BLaER1 treated with 17β-estradiol and CSF1 and Interleukin-3, amounts not matched to agents 10 nM and 100 nM (cell line): ENCODE measurements around the gene PERCC1.

Experiments used
- H3K27ac ChIP-seq, 11 experiments: shearing (Covaris generic); formaldehyde crosslinking; 2 replicates each; pipeline ENCODE4 v1.8.1; 2022
- H3K27me3 ChIP-seq, 11 experiments: shearing (Covaris generic); formaldehyde crosslinking; 2 replicates each; pipeline ENCODE4 v1.8.1; 2022
- H3K36me3 ChIP-seq, 11 experiments: shearing (Covaris generic); formaldehyde crosslinking; 2 replicates each; pipeline ENCODE4 v1.8.1; 2022
- H3K4me1 ChIP-seq, 10 experiments: shearing (Covaris generic); formaldehyde crosslinking; 2 replicates each; pipeline ENCODE4 v1.8.1; 2022
- H3K4me2 ChIP-seq, 11 experiments: shearing (Covaris generic); formaldehyde crosslinking; 2 replicates each; pipeline ENCODE4 v1.8.1; 2022
- H3K4me3 ChIP-seq, 10 experiments: shearing (Covaris generic); formaldehyde crosslinking; 2 replicates each; pipeline ENCODE4 v1.8.1; 2022
- H3K9ac ChIP-seq, 11 experiments: shearing (Covaris generic); formaldehyde crosslinking; 2 replicates each; pipeline ENCODE4 v1.8.1; 2022
- H3K9me3 ChIP-seq, 11 experiments: shearing (Covaris generic); formaldehyde crosslinking; replicated peaks in 1 of 11; 2 replicates each; pipeline ENCODE4 v1.8.1; 2022
- H4K20me1 ChIP-seq, 11 experiments: shearing (Covaris generic); formaldehyde crosslinking; 2 replicates each; pipeline ENCODE4 v1.8.1; 2022
- Cebpa-rat ChIP-seq, 11 experiments: shearing (Covaris generic); IDR thresholded peaks; 2 replicates each; pipeline ENCODE4 v1.8.1; 2022

PERCC1 gene

GRCh38 chr16:1441391-1441829 is 10.5 kb downstream of the PERCC1 start:
- Histone ChIP-seq H3K27ac (peak overlapping the region in 5 of 11 experiments; percentile 7 to 93 (median 47); a peak in 7 of 22 replicates), H3K9ac (peak overlapping the region in 5 of 11 experiments; percentile 19 to 47 (median 39); a peak in 6 of 22 replicates), H3K4me2 (peak overlapping the region in 5 of 11 experiments; percentile 23 to 41 (median 28); a peak in 6 of 22 replicates), H4K20me1 (peaks cover 0 to 12% (median 0%) of the 10 kb centered on the region in 11 experiments; a peak in 4 of 22 replicates), H3K4me3 (no peak overlapping the region), H3K9me3 (no peaks in the 10 kb centered on the region), H3K36me3 (peaks cover 2 to 12% (median 4%) of the 10 kb centered on the region in 11 experiments; a peak in 18 of 22 replicates), H3K4me1 (peaks cover 23 to 86% (median 73%) of the 10 kb centered on the region in 10 experiments), H3K27me3 (no peaks in the 10 kb centered on the region)
- no peak for TF ChIP-seq Cebpa-rat (IDR thresholded peaks at IDR 0.05)

GRCh38 chr16:1442697-1443096 is 11.8 kb downstream of the PERCC1 start:
- H3K36me3 ChIP-seq: peaks cover 12 to 23% (median 16%) of the 10 kb centered on the region in 11 experiments
- no peak overlapping the region for H3K4me3 ChIP-seq
- peaks cover 0 to 24% (median 0%) of the 10 kb centered on the region in 11 experiments; a peak in 6 of 22 replicates for H4K20me1 ChIP-seq
- H3K9me3 ChIP-seq: no peaks in the 10 kb centered on the region
- no peak for TF ChIP-seq Cebpa-rat (IDR thresholded peaks at IDR 0.05)
- peak overlapping the region in 3 of 11 experiments; percentile 95 to 100 (median 98); a peak in 2 of 22 replicates for H3K4me2 ChIP-seq
- peak overlapping the region in 4 of 11 experiments; percentile 32 to 98 (median 94); a peak in 8 of 22 replicates for H3K27ac ChIP-seq
- peak overlapping the region in 3 of 11 experiments; percentile 18 to 87 (median 46); a peak in 2 of 22 replicates for H3K9ac ChIP-seq
- H3K27me3 ChIP-seq: no peaks in the 10 kb centered on the region
- peaks cover 30 to 91% (median 73%) of the 10 kb centered on the region in 10 experiments for H3K4me1 ChIP-seq

- H3K36me3 ChIP-seq: peaks cover 20 to 31% (median 24%) of the 10 kb centered on the region in 11 experiments
- peaks cover 30 to 86% (median 69%) of the 10 kb centered on the region in 10 experiments for H3K4me1 ChIP-seq
- peak overlapping the region in 7 of 11 experiments; percentile 8 to 89 (median 84); a peak in 10 of 22 replicates for H3K9ac ChIP-seq
Observed at GRCh38 chr16:1443403-1443973, 12.6 kb downstream of the PERCC1 start.

GRCh38 chr16:1443980-1444729 is 13.3 kb downstream of the PERCC1 start, which contains the start of gene CCDC154:
Gene CCDC154, minus strand, starts transcription at chr16:1444556. Its CDS starts 234 bp downstream, at chr16:1444322.
- Histone ChIP-seq H3K4me2 (peak within 1 kb of the TSS; percentile 90 to 100 (median 97)), H3K9me3 (no peaks in the 10 kb centered on the region), H3K27ac (peak within 1 kb of the TSS; percentile 23 to 98 (median 93); a peak in 21 of 22 replicates), H3K4me1 (peaks cover 30 to 80% (median 64%) of the 10 kb centered on the region in 10 experiments), H3K4me3 (peak within 1 kb of the TSS in 8 of 10 experiments; percentile 17 to 38 (median 32); a peak in 7 of 20 replicates), H3K36me3 (peaks cover 27 to 38% (median 30%) of the 10 kb centered on the region in 11 experiments), H4K20me1 (peaks cover 0 to 38% (median 0%) of the 10 kb centered on the region in 11 experiments; a peak in 7 of 22 replicates), H3K27me3 (no peaks in the 10 kb centered on the region), H3K9ac (peak within 1 kb of the TSS; percentile 69 to 89 (median 82); a peak in 21 of 22 replicates)
- TF ChIP-seq Cebpa-rat (IDR thresholded peaks at IDR 0.05): no peak

More at GRCh38 chr16:1443403-1443973, 12.6 kb downstream of the PERCC1 start:
- Histone ChIP-seq H3K9me3 (no peaks in the 10 kb centered on the region), H3K4me3 (no peak overlapping the region; a peak in 1 of 20 replicates), H4K20me1 (peaks cover 0 to 32% (median 0%) of the 10 kb centered on the region in 11 experiments; a peak in 7 of 22 replicates), H3K27me3 (no peaks in the 10 kb centered on the region), H3K27ac (peak overlapping the region in 9 of 11 experiments; percentile 88 to 98 (median 94); a peak in 16 of 22 replicates), H3K4me2 (peak overlapping the region in 8 of 11 experiments; percentile 95 to 100 (median 98); a peak in 16 of 22 replicates)
- TF ChIP-seq Cebpa-rat (IDR thresholded peaks at IDR 0.05): no peak

GRCh38 chr16:1444730-1445517 is 14.0 kb downstream of the PERCC1 start:
- Histone ChIP-seq H3K4me3 (peak overlapping the region in 8 of 10 experiments; percentile 17 to 38 (median 32); a peak in 7 of 20 replicates), H3K9ac (peak overlapping the region; percentile 69 to 89 (median 82); a peak in 21 of 22 replicates), H3K27ac (peak overlapping the region; percentile 23 to 98 (median 93); a peak in 21 of 22 replicates), H3K9me3 (no peaks in the 10 kb centered on the region), H3K27me3 (no peaks in the 10 kb centered on the region), H3K4me2 (peak overlapping the region; percentile 90 to 100 (median 97)), H3K4me1 (peaks cover 30 to 73% (median 56%) of the 10 kb centered on the region in 10 experiments), H4K20me1 (peaks cover 0 to 46% (median 0%) of the 10 kb centered on the region in 11 experiments; a peak in 7 of 22 replicates), H3K36me3 (peaks cover 35 to 46% (median 38%) of the 10 kb centered on the region in 11 experiments)
- TF ChIP-seq Cebpa-rat (IDR thresholded peaks at IDR 0.05): peak in 1 of 11 experiments; percentile 38; a peak in 2 of 22 replicates

- peaks cover 30 to 71% (median 54%) of the 10 kb centered on the region in 10 experiments for H3K4me1 ChIP-seq
- peak overlapping the region; percentile 69 to 89 (median 82); a peak in 21 of 22 replicates for H3K9ac ChIP-seq
- H3K4me3 ChIP-seq: peak overlapping the region in 8 of 10 experiments; percentile 17 to 38 (median 32); a peak in 6 of 20 replicates
- peak overlapping the region; percentile 23 to 98 (median 93); a peak in 21 of 22 replicates for H3K27ac ChIP-seq
- peaks cover 42 to 53% (median 45%) of the 10 kb centered on the region in 11 experiments for H3K36me3 ChIP-seq
- peak overlapping the region; percentile 90 to 100 (median 97) for H3K4me2 ChIP-seq
- no peaks in the 10 kb centered on the region for H3K27me3 ChIP-seq
- no peak for TF ChIP-seq Cebpa-rat (IDR thresholded peaks at IDR 0.05)
- H4K20me1 ChIP-seq: peaks cover 0 to 54% (median 0%) of the 10 kb centered on the region in 11 experiments; a peak in 7 of 22 replicates
- no peaks in the 10 kb centered on the region for H3K9me3 ChIP-seq
Observed at GRCh38 chr16:1445518-1446203, 14.8 kb downstream of the PERCC1 start.
